Transverse colon (tissue), 4 donors: ENCODE measurements around the gene EVC. TPM values are rescaled to one million over a fixed set of nuclear protein-coding genes. Genes with fewer than 3 reads are reported as not detected.

Experiments used
- DNase-seq: peaks from one replicate; pipeline ENCODE4 v3.0.0-alpha.2; 2019
- H3K27ac ChIP-seq, 4 donors: fragments of 200-600 bp; sonication (generic); 2 replicates each; pipeline ENCODE4 v1.5.1; 2016 to 2018; ENCODE audit warnings: inconsistent platforms in 4 of 4
- H3K27me3 ChIP-seq: fragments of 200-600 bp; sonication (generic); 2 replicates; pipeline ENCODE4 v1.5.1; 2017; ENCODE audit warnings: inconsistent platforms
- H3K36me3 ChIP-seq, 4 donors: fragments of 200-600 bp; sonication (generic); 2 replicates each; pipeline ENCODE4 v1.5.1; 2017 to 2019; ENCODE audit warnings: inconsistent platforms in 4 of 4
- H3K4me1 ChIP-seq, 4 donors: fragments of 200-600 bp; sonication (generic); 2 replicates each; pipeline ENCODE4 v1.5.1; 2017 to 2020; ENCODE audit warnings: inconsistent platforms in 4 of 4
- H3K4me3 ChIP-seq, 4 donors: fragments of 200-600 bp; sonication (generic); 1 replicate in 1 of 4; 2 replicates in 3 of 4; pipeline versions ENCODE4 v1.5.1 to v1.6.1; 2017 to 2019; ENCODE audit warnings: inconsistent platforms in 4 of 4
- H3K9me3 ChIP-seq, 2 donors: fragments of 200-600 bp; sonication (generic); 2 replicates each; pipeline ENCODE4 v1.5.1; 2017 to 2019; ENCODE audit warnings: inconsistent platforms in 2 of 2
- CTCF ChIP-seq, 5 experiments: fragments of 200-600 bp in 3 of 5; fragments of 450-650 bp in 2 of 5; sonication (generic) in 3 of 5; IDR thresholded peaks; 1 replicate in 2 of 5; 2 replicates in 3 of 5; pipeline ENCODE4 v1.5.1; 2016 to 2017; ENCODE audit warnings: antibody characterized with exemption in 5 of 5, inconsistent platforms in 3 of 5, mild to moderate bottlenecking in 2 of 5, moderate library complexity in 1 of 5
- EP300 ChIP-seq: sonication (generic); formaldehyde crosslinking; IDR thresholded peaks from one replicate; pipeline ENCODE4 v1.6.1; 2017; ENCODE audit warnings: antibody characterized with exemption, low read depth
- POLR2A ChIP-seq: fragments of 450-650 bp; IDR thresholded peaks from one replicate; pipeline ENCODE4 v1.6.1; 2016; ENCODE audit warnings: antibody characterized with exemption, mild to moderate bottlenecking, moderate library complexity
- POLR2AphosphoS5 ChIP-seq, 3 donors: sonication (generic); formaldehyde crosslinking; IDR thresholded peaks; one replicate each; pipeline ENCODE4 v1.6.1; 2016; ENCODE audit warnings: antibody characterized with exemption in 3 of 3
- WGBS, 2 donors: methylation state at CpG; one replicate each; pipeline ENCODE4 v1.1.5; 2018; ENCODE audit warnings: low coverage in 1 of 2; 5-methylcytosine and 5-hydroxymethylcytosine counted together
- in situ Hi-C, 4 donors: fragments of 200-750 bp; cut with MboI; loops; one replicate each; pipeline versions ENCODE4 v1.15.0 to v1.15.1; 2017; ENCODE audit warnings: low sequenced_read_pairs in 3 of 4, low pct_ligation_motif_present in 1 of 4, low pct_unique_long_range_greater_than_20kb in 1 of 4
- intact Hi-C: fragments of 100-400 bp; cut with DNase I; formaldehyde crosslinking; loops from one replicate; pipeline ENCODE4 v1.15.1; 2023; ENCODE audit warnings: low total_unique reads
- total RNA-seq, 4 donors: library from RNA; depleted of rRNA; stranded (reverse); fragments of >200 nt; gene quantifications; one replicate each; pipeline ENCODE4 v1.1.0, GENCODE V29; 2016

Gene EVC
- total RNA-seq, 4 donors from 2014 or later = 6.0 to 45.8 (median 12.0) TPM

GRCh38 chr4:5707366-5707765 lies 3.6 kb upstream of the EVC start:
- no peak for DNase-seq
- WGBS, 2 donors = 38 to 42% methylated on average over 5 of the region's 5 CpGs
- in situ Hi-C loops (no loop called here), intact Hi-C loops (no loop called here)
- Histone ChIP-seq H3K27ac (no peak overlapping the region), H3K4me3 (peak overlapping the region in 3 of 4 donors; percentile 40 to 62 (median 45)), H3K4me1 (peaks cover 4 to 24% (median 10%) of the 10 kb centered on the region in 4 donors), H3K9me3 (no peaks in the 10 kb centered on the region), H3K36me3 (no peaks in the 10 kb centered on the region), H3K27me3 (peaks cover 48% of the 10 kb centered on the region)
- TF ChIP-seq POLR2AphosphoS5 (IDR thresholded peaks at IDR 0.05) = no peak

GRCh38 chr4:5707778-5708448 lies 3.1 kb upstream of the EVC start:
- Histone ChIP-seq H3K27me3 (peaks cover 48% of the 10 kb centered on the region), H3K4me3 (peak overlapping the region; percentile 40 to 70 (median 54)), H3K36me3 (no peaks in the 10 kb centered on the region), H3K9me3 (no peaks in the 10 kb centered on the region), H3K27ac (peak overlapping the region; percentile 76 to 88 (median 80)), H3K4me1 (peaks cover 4 to 24% (median 12%) of the 10 kb centered on the region in 4 donors)
- intact Hi-C loops = no loop called here
- no peak for DNase-seq
- 9 to 20% methylated on average over 1 to 22 of the region's 41 CpGs for WGBS, 2 donors
- in situ Hi-C loops = no loop called here
- TF ChIP-seq CTCF (IDR thresholded peaks at IDR 0.05) (no peak), EP300 (no peak), POLR2A (no peak), POLR2AphosphoS5 (IDR thresholded peaks at IDR 0.05) (no peak)

- in situ Hi-C loops (no loop called here), intact Hi-C loops (no loop called here)
- peak; percentile 58 for DNase-seq
- Histone ChIP-seq H3K27me3 (peaks cover 48% of the 10 kb centered on the region), H3K27ac (peak within 1 kb of the TSS; percentile 76 to 88 (median 80)), H3K4me1 (peaks cover 4 to 24% (median 12%) of the 10 kb centered on the region in 4 donors), H3K4me3 (peak within 1 kb of the TSS; percentile 40 to 70 (median 54)), H3K36me3 (no peaks in the 10 kb centered on the region), H3K9me3 (no peaks in the 10 kb centered on the region)
- 39 to 80% methylated on average over 1 to 36 of the region's 57 CpGs for WGBS, 2 donors
- TF ChIP-seq EP300 = no peak
- TF ChIP-seq POLR2AphosphoS5 (IDR thresholded peaks at IDR 0.05) = peak in 1 of 3 donors; percentile 11
- no peak for TF ChIP-seq CTCF (IDR thresholded peaks at IDR 0.05)
- no peak for TF ChIP-seq POLR2A
Observed at GRCh38 chr4:5708449-5709206, 2.4 kb upstream of the EVC start, which contains the start of gene EVC2. Gene EVC2 (minus strand): TSS chr4:5708559. CDS start chr4:5708513, 46 bp downstream.

GRCh38 chr4:5709207-5709575 lies 1.8 kb upstream of the EVC start:
- Histone ChIP-seq H3K4me1 (peaks cover 4 to 24% (median 12%) of the 10 kb centered on the region in 4 donors), H3K36me3 (no peaks in the 10 kb centered on the region), H3K27ac (peak overlapping the region; percentile 76 to 88 (median 80)), H3K4me3 (no peak overlapping the region), H3K27me3 (peaks cover 48% of the 10 kb centered on the region), H3K9me3 (no peaks in the 10 kb centered on the region)
- DNase-seq = no peak
- TF ChIP-seq POLR2A (no peak), EP300 (no peak), CTCF (IDR thresholded peaks at IDR 0.05) (no peak), POLR2AphosphoS5 (IDR thresholded peaks at IDR 0.05) (no peak)
- in situ Hi-C loops (no loop called here), intact Hi-C loops (no loop called here)
- 62% methylated on average over 8 of the region's 8 CpGs; no CpG with 5 or more reads in 1 of the 2 donors for WGBS, 2 donors
